NCI-H1436 treated with DMSO at 0.1 percent for 48 hours (cell line): ENCODE results near the gene RASSF7.

ENCODE experiments used
- DNase-seq: peaks from one replicate; lab custom pipeline; 2025; lab: John Stamatoyannopoulos, UW

The RASSF7 gene

DNA sequence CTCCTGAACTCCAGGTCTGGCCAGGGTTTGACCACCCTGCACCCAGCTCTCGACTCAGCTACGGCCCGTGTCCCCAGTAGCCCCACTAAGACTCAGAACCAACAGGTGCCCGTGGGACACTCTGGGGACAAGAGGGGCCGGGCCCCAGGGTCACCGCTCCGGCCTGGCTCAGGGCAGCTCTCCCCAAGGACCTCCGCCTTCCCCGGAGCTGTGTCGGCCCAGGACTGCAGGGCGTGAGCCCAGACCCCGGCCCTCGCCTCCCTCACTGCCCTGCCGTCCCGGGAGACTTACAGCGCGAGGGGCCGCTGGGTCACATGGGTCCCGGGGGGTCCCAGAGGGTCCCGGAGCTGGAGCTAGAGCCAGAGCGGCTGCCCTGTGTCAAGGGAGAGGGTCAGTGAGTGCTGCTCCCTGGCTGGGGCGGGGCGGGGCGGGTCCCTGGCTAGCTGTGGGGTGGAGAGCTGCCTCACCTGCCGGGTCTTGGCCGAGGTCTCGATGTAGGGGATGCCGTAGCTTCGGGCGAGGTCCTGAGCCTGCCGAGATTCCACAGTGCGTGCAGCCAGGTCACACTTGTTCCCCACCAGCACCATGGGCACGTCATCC lies 27.7 kb upstream of the RASSF7 start:
- no peak for DNase-seq

DNA sequence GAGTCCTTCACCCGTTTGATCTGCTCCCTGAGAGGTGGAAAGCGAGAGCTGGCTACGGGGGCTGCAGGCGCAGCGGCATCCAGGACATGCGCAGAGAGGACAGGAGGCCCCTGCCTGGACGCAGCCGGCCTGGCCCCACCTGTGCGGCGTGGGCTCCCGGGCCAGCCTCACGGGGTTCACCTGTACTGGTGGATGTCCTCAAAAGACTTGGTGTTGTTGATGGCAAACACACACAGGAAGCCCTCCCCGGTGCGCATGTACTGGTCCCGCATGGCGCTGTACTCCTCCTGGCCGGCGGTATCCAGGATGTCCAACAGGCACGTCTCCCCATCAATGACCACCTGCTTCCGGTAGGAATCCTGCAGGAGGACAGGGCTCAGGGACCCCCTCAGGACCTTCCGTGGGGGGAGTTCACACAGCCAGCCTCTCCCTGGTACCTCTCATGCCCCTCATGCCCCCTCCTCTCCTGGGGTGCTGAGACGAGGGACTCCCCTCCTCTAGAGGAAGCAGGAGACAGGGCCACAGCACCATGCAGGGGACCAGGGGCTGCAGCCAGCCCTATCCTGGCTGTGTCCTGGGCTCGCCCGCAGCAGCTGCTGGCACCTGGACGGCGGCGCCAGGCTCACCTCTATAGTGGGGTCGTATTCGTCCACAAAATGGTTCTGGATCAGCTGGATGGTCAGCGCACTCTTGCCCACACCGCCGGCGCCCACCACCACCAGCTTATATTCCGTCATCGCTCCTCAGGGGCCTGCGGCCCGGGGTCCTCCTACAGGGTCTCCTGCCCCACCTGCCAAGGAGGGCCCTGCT lies 27.0 kb upstream of the RASSF7 start:
- no peak for DNase-seq

DNA sequence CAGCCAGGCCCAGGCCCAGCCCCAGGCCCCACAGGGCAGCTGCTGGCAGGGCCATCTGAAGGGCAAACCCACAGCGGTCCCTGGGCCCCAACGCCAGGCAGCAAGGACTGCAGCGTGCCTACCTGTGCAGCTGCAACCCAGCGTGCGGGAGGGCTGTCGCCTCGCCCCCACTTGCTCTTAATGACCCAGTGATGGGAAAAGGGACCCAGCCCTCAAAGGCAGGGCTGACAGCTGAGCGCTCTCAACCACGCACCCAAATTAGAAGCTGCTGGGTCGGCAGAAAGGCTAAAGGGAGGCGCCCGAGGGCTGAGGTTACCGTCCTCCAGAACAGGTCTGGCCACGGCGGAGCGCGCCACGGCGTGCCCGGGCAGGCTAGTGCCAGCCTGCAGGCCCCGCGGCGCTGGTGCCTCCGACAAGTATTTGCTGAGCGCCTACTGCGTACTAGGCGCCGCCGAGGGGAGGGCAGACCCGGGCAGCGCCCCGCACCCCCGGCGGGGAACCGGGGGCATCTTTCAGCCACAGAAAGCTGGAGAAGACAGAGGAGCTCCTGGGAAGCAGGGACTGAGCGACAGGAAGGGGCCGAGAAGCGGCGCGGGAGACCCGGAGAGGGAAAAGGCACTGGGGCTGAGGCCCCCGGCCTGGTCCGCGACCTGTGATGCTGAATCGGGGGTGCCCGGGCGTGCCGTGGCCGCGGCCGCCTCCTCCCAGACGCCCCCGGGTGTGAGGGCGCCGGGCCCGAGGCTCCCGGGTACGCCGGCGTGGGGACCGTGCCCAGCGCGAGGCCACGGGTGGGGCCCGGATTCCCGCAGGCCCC lies 26.2 kb upstream of the RASSF7 start:
- DNase-seq: no peak

DNA sequence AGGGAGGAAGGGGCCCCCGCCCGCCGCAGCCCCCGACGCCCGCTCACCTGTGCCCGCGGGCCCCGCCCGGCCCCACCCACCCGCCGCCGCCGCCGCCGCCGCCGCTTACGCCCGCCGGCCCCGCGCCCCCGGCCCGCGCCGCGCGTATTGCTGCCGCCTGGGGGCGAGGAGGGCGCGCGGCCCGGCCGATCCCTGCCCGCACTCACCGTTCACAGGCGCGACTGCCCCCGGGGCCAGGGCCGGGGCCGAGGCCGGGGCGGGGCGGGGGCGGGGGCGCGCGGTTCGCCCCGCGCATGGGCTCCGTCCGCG lies 25.6 kb upstream of the RASSF7 start:
- DNase-seq: no peak

DNA sequence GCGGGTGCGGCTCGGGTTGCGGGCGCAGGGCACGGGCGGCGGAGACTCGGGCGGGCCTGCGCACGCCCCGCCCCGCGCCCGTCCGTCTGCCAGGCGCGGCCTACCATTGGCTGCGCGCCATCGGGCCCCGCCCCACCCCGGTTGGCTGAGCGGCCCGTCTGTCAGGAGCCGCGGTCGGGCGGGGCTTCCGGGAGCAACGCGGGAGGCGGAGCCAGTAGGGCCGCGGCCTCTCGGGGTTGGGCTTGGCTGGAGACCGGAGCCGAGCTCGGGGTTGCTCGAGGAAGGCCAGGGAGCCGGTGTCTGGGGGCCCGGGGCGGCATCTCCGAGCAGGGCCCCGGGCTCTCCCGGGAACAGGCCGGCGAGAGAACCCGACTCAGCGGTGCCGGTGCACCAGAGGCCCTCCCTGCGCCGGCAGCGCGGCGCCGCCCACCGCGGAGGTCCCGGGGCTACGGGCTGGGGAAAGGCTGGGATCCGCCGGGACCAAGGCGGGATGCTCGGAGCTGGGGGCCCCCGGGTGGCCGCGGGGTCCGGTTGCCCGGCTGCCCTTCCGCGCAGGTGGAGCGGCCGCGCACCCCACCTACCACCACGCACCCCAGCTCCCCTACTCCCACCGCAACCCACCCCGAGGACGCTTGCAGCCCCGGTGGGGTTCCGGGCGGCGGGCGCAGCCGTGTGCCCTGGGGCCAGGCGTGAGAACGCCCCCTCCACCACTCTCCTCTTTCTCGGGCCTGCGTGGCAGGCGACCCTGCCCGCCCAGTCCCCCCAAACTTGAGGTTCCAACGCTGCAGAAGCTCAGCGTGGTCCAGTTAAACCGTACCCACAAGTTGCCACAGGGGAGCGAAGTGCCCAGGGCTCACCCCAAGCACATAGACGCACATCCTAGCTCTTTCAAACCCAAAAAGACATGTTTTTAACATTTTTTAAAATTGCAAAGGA lies 25.0 kb upstream of the RASSF7 start, which contains the start of gene HRAS:
HRAS (minus strand) TSS at position 58 of the 936 bp plus-strand sequence.
- DNase-seq: peak; percentile 53

DNA sequence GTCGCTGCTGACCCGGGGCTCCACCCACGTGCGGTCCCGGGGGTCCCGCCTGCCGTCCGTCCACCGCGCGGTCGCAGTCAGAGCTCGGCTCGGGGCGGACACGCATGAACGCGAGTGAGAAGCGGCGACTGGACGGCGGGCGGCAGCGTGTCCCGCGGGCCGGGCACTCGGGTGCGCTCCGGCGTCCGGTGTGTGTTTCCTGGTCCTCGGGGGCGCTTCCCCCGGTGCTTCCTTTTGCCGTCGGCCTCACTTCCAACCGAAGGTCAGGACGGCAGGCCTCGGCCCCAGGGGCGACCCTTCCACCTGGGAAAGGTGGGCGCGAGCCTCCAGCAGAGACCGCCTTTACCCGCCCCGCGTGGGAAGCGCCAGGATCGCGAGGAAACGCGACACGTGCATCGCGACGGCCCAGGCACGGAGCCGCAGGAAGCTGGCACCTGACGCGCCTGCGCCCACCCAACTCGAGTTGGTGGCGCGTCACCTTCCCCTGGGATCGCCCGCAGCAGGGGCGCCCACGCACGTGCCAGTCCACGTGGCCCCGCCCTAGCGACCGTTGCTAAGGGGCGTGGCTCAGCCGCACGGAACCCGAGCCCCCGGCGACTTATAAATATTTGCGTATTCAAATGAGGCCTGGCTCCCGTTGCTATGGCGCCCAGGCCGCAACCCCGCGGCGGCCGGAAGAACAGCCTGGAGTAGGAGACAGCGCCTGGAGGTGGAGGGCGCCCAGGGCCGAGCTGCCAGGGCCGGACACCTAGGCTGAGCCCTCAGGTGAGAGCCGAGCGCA lies 23.7 kb upstream of the RASSF7 start, which contains the start of gene LRRC56:
LRRC56 (plus strand) TSS at position 687 of the 781 bp plus-strand sequence. CDS start 3,158 bp downstream, outside the sequence.
- peak; percentile 37 for DNase-seq

DNA sequence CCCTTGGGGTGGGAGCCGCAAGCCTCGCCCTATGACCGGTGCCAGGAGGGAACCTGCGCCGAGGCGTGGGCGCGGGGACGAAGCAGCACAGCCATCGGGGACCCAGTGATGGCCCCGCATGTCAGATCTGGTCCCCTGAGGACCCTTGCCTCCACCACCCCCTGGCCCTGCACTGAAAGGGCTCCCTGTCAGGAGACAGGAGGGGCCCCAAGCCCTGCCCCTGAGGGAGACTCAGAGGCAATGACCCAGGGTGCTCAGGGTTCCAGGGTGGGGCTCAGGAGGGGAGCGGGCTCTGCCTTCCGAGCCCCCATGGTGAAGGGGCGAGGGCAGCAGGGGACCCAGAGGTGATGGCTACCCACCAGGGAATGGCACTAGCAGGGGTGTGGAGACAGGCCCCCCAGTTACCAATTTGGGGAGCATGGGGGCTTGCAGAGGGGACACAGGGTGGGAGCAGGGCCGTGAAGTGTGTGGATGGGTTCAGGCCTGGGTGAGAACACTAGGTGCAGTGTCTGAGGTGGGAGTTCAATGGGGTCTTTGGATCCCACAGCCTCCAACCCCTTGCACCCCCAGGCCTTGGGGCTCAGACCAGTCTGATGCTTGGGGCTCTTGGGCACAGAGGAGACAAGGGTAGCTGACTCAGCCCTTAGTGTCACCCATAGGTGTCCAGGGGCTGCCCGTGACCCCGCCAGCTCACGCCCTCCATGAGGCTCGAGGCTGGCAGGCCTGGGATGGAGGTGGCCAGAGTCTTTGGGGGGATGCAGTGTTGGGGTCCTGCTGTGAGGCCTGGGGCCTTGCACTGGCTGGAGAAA lies 22.9 kb upstream of the RASSF7 start:
- no peak for DNase-seq

DNA sequence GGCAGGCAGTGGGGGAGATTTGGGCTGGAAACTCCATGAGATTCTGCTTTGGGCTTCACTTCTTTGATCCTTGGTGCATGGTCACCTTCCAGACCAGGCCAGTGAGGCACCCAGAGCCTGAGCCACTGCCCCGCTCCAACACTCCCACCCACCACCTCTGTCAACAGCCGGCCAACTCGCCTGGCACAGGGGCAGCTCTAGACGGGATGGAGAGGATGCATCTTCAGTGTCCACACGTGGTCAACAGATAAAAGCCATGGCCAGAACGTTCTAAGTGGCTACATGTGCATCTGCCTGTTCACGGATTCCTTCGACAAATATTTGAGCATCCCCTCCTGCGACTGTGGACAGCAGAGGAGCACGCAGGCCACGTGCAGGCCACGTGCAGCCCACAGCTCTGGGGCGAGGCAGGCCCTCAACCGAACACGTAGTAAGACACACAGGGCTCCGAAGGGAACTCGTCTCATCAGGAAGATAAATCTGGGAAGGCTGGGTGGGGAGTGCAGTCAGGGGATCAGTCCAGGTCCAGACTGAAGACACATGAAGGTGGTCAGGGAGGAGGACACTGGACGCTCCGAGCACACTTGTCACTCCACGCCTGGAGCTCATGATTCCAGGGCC lies 22.2 kb upstream of the RASSF7 start:
- DNase-seq: no peak

DNA sequence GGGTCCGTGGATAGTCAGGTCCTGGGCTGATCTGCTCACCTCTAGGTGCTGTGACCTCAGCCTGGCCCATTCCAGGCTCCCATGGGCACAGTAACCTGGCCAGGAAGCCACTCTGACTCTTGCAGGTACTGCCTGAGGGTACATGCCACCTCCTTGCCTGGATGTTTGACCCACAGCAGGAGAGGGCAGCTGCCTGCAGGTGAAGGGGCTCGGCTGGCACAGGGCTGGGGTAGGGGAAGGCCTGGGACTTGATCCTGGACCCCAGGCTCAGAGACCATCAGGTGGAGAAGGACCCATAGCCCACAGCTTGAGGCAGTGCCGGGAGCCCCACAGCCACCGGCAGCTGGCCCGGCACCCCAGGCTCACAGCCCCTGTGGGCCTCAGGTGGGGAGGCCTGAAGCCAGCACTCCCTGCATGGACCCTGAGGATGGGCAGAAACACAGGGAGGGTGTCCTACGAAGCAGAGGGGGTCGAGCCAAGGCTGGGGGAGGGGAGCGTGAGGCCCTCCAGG lies 20.7 kb upstream of the RASSF7 start:
- DNase-seq: no peak

DNA sequence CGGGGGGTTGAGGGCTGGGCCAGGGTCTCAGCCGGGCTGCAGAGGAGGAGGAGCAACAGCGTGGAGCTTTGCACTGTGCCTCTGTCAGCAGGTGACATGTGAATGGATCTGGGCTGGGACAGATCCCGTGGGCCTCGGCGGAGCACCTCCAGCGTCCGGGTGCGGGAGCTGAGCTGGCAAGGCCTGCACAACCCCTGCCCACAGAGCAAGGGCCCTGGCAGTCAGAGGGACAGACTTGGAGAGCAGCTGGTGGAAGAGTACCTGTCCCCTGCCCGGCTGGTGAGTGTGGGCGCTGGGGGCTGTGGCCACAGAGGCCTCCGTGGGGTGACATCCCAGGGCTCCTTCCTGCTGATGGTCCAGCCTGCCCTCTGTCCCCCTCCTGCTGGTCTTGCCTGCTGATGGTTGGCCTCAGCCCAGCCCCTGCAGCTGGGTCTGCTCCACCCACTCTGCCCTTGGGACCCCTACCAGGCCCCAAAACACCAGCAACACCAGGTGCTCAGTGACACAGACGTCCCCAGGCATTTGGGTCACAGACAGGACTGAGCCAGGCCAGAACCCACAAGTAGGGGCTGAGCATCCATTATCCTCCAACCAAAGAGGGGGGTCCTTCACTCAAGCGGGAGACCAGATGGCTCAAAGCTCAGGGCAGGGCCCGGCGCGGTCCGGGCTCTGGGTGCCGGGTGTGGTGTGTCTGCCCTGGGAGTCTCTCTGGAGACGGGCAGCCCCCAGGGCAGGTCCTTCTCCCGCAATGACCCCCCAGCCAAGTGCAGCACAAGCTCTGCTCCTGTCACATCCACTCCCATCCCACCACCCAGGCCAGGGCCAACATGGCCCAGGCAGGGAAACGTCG lies 20.0 kb upstream of the RASSF7 start:
- no peak for DNase-seq

DNA sequence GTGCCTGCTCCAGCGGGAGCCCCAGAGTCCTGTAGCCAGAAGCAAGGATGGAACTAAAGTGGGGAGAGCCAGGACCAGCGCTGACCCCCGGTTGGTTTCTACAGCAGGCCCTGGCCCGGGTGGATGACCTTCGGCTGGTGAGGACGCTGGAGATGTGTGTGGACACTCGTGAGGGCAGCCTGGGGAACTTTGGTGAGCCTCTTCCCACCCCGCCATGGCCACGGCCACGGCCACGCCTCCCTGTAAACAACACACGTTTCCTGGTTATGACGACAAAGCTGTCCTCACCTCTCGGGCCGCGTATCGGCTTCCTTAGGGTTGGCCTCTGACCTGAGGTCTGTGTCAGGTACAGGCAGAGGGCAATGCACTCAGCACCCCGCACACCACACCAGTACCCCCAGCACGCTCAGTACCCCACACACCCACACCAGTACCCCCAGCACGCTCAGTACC lies 19.3 kb upstream of the RASSF7 start:
- no peak for DNase-seq

DNA sequence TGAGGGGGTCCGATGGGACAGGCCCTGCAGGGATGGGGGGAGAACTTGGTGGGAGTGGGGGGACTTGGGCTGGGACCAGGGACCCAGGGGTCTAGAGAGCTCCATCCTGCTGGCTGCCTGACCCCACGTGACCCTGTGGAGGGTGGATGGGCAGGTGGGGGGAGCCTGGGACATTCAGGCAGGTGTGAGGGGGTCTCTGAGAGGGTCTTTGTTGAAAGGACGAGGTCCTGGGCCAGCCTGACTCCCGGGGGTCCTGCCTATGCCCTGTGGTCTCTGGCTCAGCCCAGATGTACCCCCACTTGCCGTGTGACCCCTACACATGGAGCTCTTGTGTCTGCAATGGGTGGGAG lies 16.0 kb upstream of the RASSF7 start:
- DNase-seq: no peak

DNA sequence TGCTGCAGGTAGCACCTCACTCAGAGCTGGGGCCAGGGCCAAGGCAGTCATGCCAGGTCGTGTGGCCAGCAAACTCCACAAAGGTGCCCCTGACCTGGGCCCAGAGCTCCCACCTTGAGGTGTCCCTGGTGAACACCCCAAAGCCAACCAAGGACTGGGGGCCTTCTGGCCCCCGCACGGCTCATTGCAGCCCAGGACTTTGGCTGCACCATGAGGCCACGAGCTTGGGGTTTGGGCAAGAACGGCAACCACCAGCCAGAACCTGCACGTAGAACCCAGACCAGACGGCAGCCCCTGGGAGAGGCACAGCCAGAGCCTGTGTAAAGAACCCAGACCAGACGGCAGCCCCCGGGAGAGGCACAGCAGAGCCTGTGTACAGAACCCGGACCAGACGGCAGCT lies 15.6 kb upstream of the RASSF7 start:
- DNase-seq: no peak

DNA sequence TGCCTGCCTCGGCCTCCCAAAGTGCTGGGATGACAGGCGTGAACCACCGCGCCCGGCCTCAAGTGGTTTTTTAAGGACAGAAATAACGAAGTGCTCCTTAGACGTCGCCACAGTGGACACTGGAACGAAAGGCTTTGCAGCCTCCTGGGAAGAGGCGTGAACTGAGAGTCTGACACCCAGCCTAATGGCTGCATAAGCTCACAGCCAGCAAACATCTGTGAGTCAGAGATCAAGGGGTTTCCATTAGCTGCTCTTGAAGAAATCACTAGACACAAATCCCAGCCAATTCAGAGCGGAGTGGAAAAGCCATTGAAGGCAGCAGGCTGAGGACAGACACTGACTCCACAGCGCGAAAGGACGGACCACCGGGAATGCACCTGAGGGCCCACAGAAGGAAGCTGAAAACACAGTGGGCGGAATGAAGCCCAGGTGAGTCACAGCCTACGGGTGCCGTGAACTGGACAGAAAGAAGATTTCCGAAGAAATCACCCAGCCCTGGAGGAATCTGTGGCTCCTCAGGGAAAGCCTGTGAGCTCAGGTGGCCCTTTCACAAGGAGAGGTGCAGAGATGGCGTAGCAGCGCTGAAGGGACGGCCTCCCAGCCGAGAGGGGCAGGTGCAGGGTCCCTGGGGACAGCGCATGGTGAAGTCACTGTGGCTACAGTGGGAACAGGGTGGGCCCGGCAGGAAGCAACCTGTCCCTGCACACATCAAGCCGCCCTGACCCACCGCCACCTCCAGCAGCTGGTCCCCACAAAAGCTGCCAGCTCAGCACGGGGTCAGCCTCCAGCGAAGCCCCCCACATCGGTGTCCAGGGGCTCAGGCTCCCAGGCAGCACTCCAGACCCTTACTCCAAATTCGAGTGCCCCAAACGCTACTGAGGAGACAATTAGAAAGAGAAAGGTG lies 11.8 kb upstream of the RASSF7 start:
- peak; percentile 45 for DNase-seq

DNA sequence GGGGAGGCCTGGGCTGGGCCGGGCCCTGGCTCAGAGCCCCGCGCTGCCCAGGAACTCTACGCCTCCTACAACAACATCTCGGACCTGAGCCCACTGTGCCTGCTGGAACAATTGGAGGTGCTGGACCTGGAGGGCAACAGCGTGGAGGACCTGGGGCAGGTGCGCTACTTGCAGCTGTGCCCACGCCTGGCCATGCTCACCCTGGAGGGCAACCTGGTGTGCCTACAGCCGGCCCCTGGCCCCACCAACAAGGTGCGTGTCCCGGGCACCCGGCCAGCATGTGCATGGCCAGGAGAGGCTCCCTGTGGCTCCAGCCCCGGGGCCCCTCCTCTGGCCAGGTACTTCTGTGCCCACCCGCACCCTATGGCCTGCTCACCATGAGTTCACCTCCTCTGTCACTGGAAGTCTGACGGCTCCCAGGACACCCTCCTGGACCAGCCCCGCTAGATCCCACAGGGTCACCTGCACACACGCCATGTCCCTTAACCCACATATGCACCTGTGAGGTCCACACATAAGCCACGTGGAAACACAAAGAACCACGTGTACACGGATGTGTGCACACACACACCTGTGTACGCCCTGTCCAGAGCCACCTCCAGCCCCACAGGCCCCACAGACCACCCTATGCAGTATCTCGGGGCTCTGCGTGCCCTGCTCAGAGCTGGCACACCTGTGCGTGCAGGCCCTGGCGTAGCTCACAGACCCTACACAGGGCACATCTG lies 10.6 kb upstream of the RASSF7 start:
- no peak for DNase-seq

DNA sequence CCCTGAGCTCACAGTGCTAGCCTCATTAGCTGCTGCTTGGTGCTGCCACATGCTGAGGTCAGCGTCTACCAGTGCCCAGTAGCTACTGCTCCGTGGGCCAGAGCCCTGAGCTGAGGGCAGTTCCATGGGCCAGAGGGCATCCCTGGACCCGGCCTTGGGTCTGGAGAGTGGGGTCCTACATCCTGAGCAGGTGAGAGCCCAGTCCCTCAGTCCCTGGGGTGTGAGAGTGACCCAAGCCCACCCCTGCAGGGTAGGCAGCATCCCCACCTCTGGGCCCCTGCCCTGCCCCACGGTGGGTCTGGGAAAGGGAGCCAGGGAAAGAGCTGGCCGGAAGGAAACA lies 10.1 kb upstream of the RASSF7 start:
- no peak for DNase-seq

DNA sequence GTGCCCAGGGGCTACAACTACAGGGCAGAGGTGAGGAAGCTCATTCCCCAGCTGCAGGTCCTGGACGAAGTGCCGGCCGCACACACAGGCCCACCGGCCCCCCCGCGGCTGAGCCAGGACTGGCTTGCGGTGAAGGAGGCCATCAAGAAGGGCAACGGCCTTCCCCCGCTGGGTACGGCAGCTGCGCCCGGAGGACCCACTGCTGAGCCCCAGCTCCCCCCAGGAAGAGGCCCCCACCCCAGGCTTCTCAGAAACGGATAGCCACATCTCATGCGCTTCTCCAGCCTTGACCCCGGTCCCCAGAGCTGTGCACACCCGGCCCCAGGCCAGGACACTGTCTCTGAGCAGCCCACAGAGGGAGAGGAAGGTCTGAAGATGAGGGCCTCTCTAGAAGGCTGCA lies 9.6 kb upstream of the RASSF7 start:
- DNase-seq: no peak
